Gastroesophageal sphincter (tissue), 4 donors: ENCODE data around the gene PTPRK. TPM values are rescaled to one million over a fixed set of nuclear protein-coding genes. Genes with fewer than 3 reads are reported as not detected.
A peak's percentile ranks its signal among the peaks of the same experiment; 100 is the strongest.

Experiments used
- ATAC-seq: fragments of 150-250 bp; one replicate; pipeline ENCODE4 v1.9.1; 2016; ENCODE audit warnings: mild to moderate bottlenecking, moderate library complexity
- H3K27ac ChIP-seq, 4 donors: fragments of 200-600 bp; sonication (generic) in 3 of 4; 1 replicate in 3 of 4; 2 replicates in 1 of 4; pipeline ENCODE4 v1.5.1; 2016 to 2019
- H3K27me3 ChIP-seq: fragments of 200-600 bp; sonication (generic); one replicate; pipeline ENCODE4 v1.5.1; 2019
- H3K36me3 ChIP-seq, 2 donors: fragments of 200-600 bp; sonication (generic); one replicate each; pipeline ENCODE4 v1.5.1; 2019; ENCODE audit warnings: control low read depth in 1 of 2
- H3K4me1 ChIP-seq, 3 donors: fragments of 200-600 bp; sonication (generic); 1 replicate in 2 of 3; 2 replicates in 1 of 3; pipeline ENCODE4 v1.5.1; 2016 to 2019; ENCODE audit warnings: control low read depth in 2 of 3
- H3K4me3 ChIP-seq, 2 donors: fragments of 200-600 bp; sonication (generic); one replicate each; pipeline ENCODE4 v1.5.1; 2019; ENCODE audit warnings: mild to moderate bottlenecking in 1 of 2, moderate library complexity in 1 of 2
- H3K9me3 ChIP-seq, 3 donors: fragments of 200-600 bp; sonication (generic); one replicate each; pipeline ENCODE4 v1.5.1; 2017 to 2019; ENCODE audit warnings: control low read depth in 2 of 3
- EP300 ChIP-seq: sonication (generic); formaldehyde crosslinking; IDR thresholded peaks from one replicate; pipeline ENCODE4 v1.6.1; 2017; ENCODE audit warnings: antibody characterized with exemption, mild to moderate bottlenecking
- POLR2A ChIP-seq, 2 donors: fragments of 450-650 bp; IDR thresholded peaks; one replicate each; pipeline ENCODE4 v1.6.1; 2017; ENCODE audit warnings: antibody characterized with exemption in 2 of 2, mild to moderate bottlenecking in 2 of 2, moderate library complexity in 1 of 2
- POLR2AphosphoS5 ChIP-seq: sonication (generic); formaldehyde crosslinking; IDR thresholded peaks from one replicate; pipeline ENCODE4 v1.6.1; 2017; ENCODE audit warnings: antibody characterized with exemption
- WGBS, 2 donors: methylation state at CpG; one replicate each; pipeline ENCODE4 v1.1.5; 2018; ENCODE audit warnings: low coverage in 1 of 2; 5-methylcytosine and 5-hydroxymethylcytosine counted together
- total RNA-seq, 4 donors: library from RNA; depleted of rRNA; stranded (reverse); fragments of >200 nt; gene quantifications; one replicate each; pipeline ENCODE4 v1.1.0, GENCODE V29; 2016
- TF ChIP-seq, protein P1 (sequence below), 4 experiments: fragments of 200-600 bp in 2 of 4; fragments of 450-650 bp in 2 of 4; sonication (generic) in 1 of 4; IDR thresholded peaks; one replicate each; pipeline ENCODE4 v1.5.1; 2017 to 2019; ENCODE audit warnings: antibody characterized with exemption in 4 of 4, mild to moderate bottlenecking in 2 of 4, moderate library complexity in 2 of 4

PTPRK gene
- total RNA-seq, 4 donors from 2014 or later: 42.0 to 47.6 (median 45.8) TPM

DNA sequence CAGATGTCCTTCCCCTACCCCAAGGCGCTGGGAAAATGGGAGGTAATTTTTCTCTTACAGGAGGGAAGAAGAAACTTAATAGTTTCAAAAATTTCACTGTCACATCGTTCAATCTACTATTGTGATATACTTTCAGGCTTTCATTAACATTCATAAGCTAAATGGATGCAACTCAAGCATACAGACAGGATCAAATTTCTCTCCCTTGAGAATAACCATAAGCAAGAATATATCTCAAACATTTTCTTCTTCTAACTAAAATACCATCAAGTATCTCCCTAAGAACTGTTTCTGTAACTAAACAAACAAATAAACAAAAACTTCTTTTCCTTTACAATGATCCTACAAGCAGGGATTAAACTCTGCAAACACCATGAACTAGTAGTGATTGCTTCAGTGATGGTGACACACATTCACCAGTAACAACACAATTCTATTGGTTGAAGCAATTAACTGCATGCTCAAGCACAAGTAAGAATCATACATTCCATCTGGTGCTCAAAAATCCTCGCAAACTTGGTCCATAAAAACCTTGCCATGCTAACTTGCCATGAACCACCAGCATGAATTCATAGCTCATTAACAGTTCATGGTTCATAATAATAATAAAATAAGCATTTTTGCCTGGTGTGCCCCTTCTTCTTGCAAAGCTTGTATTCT, 183.8 kb downstream of the PTPRK start:
- Histone ChIP-seq H3K4me3 (no peak overlapping the region), H3K27me3 (no peaks in the 10 kb centered on the region), H3K27ac (no peak overlapping the region), H3K36me3 (no peaks in the 10 kb centered on the region), H3K9me3 (no peaks in the 10 kb centered on the region), H3K4me1 (peaks cover 0 to 40% (median 17%) of the 10 kb centered on the region in 3 donors)
- TF ChIP-seq POLR2AphosphoS5: no peak
- TF ChIP-seq, protein P1, sequence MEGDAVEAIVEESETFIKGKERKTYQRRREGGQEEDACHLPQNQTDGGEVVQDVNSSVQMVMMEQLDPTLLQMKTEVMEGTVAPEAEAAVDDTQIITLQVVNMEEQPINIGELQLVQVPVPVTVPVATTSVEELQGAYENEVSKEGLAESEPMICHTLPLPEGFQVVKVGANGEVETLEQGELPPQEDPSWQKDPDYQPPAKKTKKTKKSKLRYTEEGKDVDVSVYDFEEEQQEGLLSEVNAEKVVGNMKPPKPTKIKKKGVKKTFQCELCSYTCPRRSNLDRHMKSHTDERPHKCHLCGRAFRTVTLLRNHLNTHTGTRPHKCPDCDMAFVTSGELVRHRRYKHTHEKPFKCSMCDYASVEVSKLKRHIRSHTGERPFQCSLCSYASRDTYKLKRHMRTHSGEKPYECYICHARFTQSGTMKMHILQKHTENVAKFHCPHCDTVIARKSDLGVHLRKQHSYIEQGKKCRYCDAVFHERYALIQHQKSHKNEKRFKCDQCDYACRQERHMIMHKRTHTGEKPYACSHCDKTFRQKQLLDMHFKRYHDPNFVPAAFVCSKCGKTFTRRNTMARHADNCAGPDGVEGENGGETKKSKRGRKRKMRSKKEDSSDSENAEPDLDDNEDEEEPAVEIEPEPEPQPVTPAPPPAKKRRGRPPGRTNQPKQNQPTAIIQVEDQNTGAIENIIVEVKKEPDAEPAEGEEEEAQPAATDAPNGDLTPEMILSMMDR (IDR thresholded peaks at IDR 0.05): no peak
- TF ChIP-seq EP300: no peak
- no peak for TF ChIP-seq POLR2A (IDR thresholded peaks at IDR 0.05)
- WGBS, 2 donors: 64% methylated on average over 3 of the region's 3 CpGs
- ATAC-seq: no peak

DNA sequence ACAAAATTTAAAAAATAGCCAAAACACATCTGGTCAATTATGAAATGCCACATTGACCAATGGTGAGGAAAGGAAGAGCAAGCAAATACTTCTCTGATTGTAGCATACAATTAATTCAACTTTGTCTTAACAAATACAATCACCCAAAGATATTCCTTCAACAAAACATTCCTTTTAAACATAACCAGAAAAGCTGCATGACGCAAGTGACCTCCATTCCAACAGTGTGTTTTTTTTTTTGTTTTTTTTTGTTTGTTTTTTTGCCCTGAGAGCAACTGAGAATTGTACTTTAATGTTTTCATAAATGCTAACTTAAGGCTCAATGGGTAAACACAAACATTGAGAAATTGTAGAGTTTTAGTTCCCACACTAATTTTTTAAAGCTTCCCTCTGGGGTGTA, 184.4 kb downstream of the PTPRK start:
- Histone ChIP-seq H3K4me3 (no peak overlapping the region), H3K27ac (no peak overlapping the region), H3K9me3 (no peaks in the 10 kb centered on the region), H3K36me3 (no peaks in the 10 kb centered on the region), H3K27me3 (no peaks in the 10 kb centered on the region), H3K4me1 (peaks cover 0 to 36% (median 17%) of the 10 kb centered on the region in 3 donors)
- TF ChIP-seq, protein P1 (IDR thresholded peaks at IDR 0.05): no peak
- TF ChIP-seq POLR2A (IDR thresholded peaks at IDR 0.05): no peak
- TF ChIP-seq POLR2AphosphoS5: no peak
- no peak for TF ChIP-seq EP300
- WGBS, 2 donors: 80 to 95% methylated on average over 1 of the region's 1 CpG
- no peak for ATAC-seq

DNA sequence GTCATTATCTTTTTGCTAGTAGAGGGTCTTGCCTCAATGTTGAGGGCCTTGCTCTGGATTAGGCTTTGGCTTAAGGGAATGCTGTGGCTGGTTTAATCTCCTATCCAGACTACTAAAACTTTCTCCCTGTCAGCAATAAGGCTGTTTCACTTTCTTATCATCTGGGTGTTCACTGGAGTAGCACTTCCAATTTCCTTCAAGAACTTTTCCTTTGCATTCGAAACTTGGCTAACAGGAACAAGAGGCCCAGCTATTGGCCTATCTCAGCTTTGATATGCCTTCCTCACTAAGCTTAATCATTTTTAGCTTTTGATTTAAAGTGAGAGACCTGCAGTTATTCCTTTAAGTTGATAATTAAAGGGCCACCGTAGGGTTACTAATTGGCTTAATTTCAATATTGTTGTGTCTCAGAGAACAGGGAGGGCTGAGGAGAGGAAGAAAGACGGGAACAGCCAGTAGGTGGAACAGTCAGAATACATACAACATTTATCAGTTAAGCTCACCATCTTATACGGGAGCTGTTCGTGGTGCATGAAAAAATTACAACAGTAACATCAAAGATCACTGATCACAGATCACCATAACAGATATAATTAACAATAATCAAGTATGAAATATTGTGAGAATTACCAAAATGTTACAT, 186.7 kb downstream of the PTPRK start:
- no peaks in the 10 kb centered on the region for H3K36me3 ChIP-seq
- no peaks in the 10 kb centered on the region for H3K27me3 ChIP-seq
- TF ChIP-seq POLR2A (IDR thresholded peaks at IDR 0.05): no peak
- TF ChIP-seq, protein P1 (IDR thresholded peaks at IDR 0.05): no peak
- TF ChIP-seq EP300: no peak
- TF ChIP-seq POLR2AphosphoS5: no peak
- H3K4me1 ChIP-seq: peaks cover 0 to 25% (median 7%) of the 10 kb centered on the region in 3 donors
- WGBS, 2 donors: 65 to 74% methylated on average over 5 of the region's 5 CpGs
- no peaks in the 10 kb centered on the region for H3K9me3 ChIP-seq
- ATAC-seq: no peak
- H3K27ac ChIP-seq: no peak overlapping the region
- H3K4me3 ChIP-seq: no peak overlapping the region

DNA sequence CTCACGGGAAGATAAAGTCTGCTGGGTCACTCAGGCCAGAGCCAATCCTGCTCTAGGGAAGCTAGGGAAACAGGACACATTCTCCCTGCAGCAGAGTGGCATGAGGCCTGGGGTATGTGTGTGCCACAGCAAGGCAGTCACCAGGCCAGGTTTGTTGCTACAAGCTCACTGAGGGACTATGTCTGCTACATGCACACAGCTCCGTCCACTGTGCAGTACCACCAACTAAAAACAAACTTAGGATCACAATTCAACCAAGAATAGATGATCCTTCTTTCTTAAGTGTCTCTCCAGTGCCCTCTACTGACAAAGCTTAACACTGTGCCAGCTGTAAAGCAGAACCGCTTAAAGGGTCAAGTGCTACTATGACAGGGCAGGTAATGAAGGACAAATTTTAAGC, 192.5 kb downstream of the PTPRK start:
- H3K27me3 ChIP-seq: no peaks in the 10 kb centered on the region
- TF ChIP-seq, protein P1 (IDR thresholded peaks at IDR 0.05): peak in 2 of 4 experiments; percentile 20 to 30
- TF ChIP-seq POLR2AphosphoS5 (no peak), EP300 (no peak), POLR2A (IDR thresholded peaks at IDR 0.05) (no peak)
- no peaks in the 10 kb centered on the region for H3K9me3 ChIP-seq
- H3K36me3 ChIP-seq: no peaks in the 10 kb centered on the region
- WGBS, 2 donors: 87 to 96% methylated on average over 3 of the region's 3 CpGs
- peaks cover 0 to 11% (median 0%) of the 10 kb centered on the region in 3 donors for H3K4me1 ChIP-seq
- no peak for ATAC-seq
- H3K4me3 ChIP-seq: no peak overlapping the region
- H3K27ac ChIP-seq: no peak overlapping the region

DNA sequence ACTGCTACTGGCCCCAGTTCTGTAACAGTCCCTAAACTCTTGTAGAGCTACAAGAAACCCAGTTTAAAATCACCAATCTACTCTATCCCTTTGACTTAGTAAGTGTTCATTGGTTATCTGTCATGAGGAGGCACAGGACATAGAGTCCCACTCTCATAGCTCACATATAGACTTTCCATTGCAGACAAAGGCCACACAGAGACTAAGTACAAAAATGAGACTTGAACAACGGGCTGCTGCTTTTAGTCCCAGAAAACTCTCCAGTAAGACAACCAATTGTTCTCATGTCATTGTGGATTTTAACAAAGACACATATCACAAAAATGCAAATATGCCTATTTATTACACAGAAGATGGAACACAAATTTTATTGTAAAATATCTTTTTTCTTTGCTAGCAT, 197.4 kb downstream of the PTPRK start:
- Histone ChIP-seq H3K9me3 (no peaks in the 10 kb centered on the region), H3K27me3 (no peaks in the 10 kb centered on the region), H3K36me3 (no peaks in the 10 kb centered on the region), H3K4me3 (no peak overlapping the region), H3K4me1 (no peaks in the 10 kb centered on the region), H3K27ac (no peak overlapping the region)
- TF ChIP-seq EP300: no peak
- TF ChIP-seq, protein P1 (IDR thresholded peaks at IDR 0.05): no peak
- TF ChIP-seq POLR2A (IDR thresholded peaks at IDR 0.05): no peak
- no peak for TF ChIP-seq POLR2AphosphoS5
- ATAC-seq: no peak
- 80 to 100% methylated on average over 1 of the region's 1 CpG for WGBS, 2 donors
